GM12892 (cell line): ENCODE data around the gene AKAP13.

ENCODE experiments used
- POLR2A ChIP-seq: IDR thresholded peaks from 2 replicates; pipeline ENCODE4 v1.6.1; 2011; ENCODE audit warnings: low read depth, low read length, control low read depth
- POLR2AphosphoS5 ChIP-seq: IDR thresholded peaks from 2 replicates; pipeline ENCODE4 v1.6.1; 2011; ENCODE audit warnings: low read depth, low read length, control low read depth

DNA sequence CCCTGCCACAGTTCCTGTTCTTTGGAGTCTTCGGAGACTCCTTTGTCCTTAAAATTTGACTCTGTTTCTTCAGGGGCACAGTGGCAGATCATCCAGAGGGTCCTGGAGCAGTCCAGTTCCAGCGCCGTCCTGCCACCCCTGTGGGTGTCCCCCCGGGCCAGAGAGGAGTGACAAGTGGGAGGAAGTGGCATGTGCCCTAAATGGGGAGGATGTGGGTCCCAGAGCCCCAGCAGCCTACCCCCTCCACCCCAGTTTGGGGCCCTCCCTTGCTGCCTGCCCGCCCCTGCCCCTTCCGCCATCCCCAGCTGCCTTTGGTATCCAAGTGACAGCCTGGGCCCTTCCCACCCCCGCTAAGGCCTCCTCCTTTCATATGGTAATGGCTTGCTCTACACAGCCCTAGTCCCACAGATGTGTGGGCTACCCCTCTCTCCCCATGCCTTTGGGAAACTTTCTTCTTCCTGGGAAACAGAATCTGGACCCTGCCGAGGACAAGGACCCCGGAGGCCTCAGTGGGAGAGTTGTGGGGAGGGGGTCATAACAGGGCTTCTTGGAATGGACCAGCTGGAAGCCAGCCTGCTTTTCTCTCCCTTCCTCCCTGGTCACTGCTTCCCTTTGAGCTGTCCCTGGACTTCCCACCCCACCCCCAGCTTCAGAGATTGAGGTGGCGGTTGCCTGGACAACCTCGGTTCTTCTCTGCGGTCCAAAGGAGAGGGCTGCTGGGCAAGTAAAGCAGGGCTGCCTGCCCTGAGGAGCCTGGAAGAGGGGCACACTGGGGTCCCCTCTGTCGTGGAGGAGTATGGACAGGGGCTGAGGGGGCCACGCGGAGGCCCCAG is 371.1 kb downstream of the AKAP13 start:
- TF ChIP-seq POLR2AphosphoS5 (no peak), POLR2A (no peak)
